NCI-H1694 (cell line): ENCODE results near the gene ZAP70.

Experiments
- DNase-seq: peaks from one replicate; lab custom pipeline; 2025; lab: John Stamatoyannopoulos, UW

ZAP70 gene

DNA sequence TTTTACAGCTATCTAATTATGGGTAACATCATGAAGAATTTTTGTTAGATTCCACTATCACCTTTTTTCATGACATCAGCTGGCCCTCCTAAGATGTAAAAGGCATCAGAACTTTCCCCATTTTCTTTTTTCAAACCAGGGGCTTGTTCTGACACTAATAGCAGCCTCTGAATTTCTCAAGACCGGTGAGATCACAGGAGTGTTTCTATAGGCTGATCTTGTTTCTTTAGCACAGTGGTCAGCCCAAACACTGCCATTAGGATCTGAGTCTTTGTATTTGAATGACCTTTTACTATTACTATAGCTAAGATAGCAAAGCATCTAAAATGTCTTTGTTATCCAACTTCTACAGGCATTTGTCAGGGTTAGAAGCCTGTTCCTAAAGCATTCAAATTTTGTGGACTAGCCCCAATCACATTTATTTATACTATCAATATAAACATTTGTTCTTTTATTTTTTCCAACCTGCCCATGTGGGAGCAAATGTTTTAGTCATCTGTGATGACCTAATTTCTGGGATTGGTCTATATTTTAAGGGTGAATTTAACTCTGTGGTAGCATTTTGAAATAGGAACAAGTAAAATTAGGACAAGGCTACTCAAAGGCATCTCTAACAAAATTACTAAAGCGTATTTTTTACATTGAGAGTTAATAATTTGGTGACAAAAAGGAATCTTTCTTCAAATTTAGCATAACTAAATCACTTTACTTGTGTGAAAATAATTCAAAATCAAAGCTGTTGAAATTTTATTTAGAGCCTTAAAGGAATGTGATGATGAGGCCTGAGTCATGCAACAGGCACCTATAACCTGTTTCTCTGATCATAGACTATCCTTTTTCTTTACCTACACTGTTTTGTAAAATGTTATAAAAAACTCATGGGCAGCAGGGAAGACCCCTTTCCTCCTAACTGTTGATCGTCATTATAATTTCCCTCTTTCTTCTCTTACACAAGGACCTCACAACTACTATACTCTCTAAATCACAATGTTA is 39.3 kb downstream of the ZAP70 start:
- no peak for DNase-seq

DNA sequence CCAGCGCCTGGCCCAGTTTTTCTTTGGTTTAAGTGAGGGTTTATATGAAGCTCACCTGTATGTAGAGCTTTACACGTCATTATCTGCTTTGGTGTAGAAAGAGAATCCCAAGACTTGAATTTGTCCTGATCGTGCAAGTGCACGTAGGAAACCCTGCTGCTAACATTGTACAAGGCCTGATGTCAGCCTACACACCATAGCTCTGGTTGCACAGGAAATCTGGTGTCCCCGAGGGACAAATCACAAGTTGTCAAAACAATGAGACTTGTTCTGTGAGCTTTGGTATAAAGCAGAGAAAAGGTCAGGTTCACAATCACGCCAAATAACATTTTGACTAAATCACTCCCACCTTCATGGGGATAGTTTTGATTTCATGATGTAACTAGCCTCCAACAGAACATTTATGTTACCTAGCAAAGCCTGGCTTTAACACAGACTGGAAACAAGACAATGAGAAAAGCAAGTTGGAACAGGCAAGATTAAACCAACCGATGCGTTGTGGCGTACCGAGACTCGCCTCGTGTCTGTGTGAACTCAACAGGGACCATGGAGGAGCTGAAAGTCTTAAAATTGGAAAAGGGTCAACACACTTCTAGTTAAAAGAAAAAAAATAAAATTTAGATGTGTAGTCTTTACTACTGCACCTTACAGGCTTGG is 41.4 kb downstream of the ZAP70 start:
- no peak for DNase-seq

DNA sequence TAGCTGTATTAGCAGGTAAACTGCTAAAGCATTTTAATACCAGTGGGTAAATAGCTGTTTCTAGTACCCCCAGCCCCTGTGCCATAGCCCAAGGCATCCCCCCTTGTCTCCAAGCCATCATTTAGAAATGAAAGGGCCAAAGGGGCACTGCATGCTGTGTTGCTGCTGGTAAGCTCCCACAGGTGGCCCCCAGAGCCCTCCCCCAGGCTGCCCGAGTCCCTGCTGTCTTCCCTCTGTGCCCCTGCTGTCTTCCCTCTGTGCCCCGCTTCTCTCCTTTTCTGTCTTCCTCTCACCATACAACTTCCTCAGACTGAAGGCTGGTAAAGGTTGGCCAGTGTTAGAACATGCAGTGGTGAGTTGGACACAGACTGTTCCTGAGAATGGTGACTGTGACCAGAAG is 42.1 kb downstream of the ZAP70 start:
- DNase-seq: no peak

DNA sequence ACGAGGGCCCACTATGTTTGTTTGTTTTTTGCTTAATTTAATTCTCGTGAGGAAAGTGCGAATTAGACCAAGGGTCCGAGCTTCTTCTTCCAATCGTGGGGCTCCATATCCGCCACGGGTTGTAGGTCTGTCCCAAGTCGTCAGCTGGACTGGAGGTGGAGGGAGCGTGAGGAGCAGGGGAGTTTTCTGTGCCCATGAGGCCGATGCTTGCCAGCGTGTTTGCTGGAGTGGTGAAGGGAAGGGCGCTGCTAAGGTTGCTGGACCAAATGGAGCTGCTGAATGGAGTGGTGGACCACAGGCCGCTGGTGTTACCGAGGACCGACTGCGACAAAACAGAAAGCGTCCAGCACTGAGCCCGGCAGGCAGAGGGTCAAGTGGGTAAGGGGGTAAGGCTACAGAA is 43.7 kb downstream of the ZAP70 start:
- no peak for DNase-seq

DNA sequence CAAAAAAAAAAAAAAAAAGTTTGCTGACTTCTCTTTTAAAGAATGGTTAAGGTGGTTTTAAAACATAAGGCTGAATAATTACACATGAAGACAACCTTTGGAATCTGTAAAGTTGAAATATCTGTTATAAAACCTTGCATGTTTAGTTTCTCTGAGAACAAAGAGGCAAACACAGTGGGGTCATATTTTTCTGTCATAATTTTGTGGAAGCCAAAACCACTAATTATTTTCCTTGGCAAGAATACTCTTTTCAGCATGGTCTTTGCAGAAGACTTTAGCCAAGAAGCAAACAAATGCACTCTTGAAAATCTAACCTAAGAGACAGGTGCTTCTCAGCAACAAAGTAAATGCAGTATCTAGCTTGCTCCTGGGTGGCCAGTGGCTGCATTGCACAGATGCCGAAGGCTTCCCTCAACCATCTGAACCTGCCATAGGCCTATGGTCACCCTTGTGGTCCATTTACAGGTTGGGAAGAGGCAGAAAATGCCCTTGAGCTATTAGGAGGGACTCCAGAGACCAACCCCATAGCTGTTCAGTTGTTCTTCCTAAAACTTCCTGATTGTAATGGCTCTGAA is 44.8 kb downstream of the ZAP70 start:
- DNase-seq: no peak

DNA sequence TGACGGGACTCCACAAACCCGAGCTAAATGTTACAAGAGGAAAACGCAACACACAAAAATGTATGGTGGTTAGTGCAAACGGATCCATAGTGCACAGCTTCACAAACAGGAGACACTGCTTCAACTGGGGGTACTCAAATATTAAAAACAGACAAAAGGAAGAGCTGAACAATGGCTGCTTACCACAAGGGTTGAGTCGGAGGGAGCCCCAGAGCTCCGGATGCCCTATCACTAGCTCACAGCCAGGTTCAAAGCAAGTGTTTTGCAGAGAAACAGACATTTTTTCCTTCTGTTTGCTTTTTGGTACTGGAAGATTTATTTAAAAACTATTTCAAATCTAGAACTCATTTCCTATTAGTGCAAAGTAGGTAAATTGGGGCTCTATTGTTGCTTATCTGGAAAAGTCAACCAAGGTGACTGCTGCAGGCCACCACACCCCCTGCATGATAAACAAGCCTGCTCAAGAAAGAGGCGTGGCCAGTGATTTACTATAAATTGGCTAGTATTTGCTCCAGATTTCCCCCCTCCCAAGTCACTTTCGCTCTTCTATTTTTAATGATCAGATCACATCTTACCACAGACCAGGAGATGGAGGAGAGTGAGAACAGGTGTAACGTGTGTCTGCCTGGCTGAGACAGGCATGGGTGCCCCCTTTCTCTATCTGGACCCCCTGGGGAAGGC is 46.5 kb downstream of the ZAP70 start:
- no peak for DNase-seq

DNA sequence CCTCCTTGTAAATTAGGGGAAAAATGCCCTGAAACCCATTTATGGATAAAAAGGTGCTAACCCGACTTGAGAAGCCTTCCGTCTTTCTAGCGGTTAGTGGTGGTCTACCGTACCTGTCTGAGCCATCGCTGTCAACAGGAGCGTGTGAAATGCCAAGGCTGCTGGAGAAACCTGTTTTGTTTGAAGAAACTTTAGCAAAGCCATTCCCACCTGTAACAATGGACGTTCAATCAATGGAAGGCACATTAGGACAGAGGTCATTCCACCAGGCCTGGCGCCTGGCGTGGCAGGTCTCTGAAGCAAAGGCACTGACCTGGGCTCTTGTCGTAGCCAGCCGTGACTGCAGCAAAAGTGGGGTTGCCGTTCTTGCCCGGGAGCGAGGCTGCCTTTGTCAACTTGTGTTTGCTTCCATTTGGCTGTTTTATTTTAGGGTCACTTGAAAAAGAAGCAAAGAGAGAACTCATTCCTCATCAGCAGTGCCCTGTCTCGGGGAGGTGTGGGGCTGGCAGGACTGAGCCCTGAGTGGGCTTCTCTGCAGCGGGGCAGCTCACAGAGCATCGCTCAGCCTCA is 47.2 kb downstream of the ZAP70 start:
- no peak for DNase-seq

DNA sequence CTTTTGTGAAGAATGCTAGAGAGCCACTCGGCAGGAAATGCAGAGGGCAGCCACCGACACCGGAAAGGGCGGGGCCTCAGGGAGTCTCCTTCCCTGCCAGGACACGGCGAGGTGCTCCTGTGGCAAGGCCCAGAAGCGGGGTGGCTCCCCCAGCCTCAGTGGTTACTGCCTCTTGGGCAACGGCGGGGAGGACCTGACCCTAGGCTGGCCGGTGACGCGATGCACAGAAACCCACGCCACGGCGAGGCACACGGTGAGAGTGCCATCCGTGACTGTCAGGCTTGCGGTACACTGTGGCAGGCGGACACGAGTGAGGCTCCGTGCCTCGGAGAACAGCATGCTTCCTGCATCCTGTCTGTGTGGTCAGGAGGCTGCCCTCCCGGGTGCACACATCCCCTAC is 47.8 kb downstream of the ZAP70 start:
- no peak for DNase-seq

DNA sequence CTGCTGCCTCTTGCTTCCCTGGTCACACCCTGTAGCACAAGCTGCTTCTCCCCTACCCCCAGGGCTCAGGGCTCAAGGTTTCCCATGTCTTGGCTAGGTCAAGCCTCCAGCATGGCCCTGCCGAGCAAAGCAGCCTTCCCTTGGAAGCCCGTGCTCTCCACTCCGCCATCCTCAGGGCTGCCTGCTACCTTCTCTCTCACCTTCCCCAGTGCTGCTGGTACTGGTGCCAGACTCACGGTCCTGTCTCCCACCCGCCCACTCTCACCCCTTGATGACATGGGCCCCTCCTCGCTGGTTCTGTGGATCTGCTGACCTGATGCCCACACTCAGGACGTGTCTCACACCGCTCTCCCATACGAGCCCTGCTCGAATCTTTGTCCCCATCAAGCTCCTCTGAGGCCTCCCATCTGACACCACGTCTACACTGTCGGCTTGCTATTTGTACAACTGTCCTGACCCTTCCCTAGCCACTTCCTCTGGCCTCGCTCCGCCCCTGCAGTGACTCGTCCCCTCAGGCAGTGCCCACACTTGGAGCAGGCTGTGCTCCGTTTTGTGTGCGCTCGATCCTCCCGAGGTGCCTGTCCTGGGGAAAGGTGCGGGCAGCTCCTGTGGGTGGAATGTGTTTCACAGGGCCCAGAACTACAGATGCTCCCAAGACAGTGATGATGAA is 49.9 kb downstream of the ZAP70 start:
- no peak for DNase-seq

DNA sequence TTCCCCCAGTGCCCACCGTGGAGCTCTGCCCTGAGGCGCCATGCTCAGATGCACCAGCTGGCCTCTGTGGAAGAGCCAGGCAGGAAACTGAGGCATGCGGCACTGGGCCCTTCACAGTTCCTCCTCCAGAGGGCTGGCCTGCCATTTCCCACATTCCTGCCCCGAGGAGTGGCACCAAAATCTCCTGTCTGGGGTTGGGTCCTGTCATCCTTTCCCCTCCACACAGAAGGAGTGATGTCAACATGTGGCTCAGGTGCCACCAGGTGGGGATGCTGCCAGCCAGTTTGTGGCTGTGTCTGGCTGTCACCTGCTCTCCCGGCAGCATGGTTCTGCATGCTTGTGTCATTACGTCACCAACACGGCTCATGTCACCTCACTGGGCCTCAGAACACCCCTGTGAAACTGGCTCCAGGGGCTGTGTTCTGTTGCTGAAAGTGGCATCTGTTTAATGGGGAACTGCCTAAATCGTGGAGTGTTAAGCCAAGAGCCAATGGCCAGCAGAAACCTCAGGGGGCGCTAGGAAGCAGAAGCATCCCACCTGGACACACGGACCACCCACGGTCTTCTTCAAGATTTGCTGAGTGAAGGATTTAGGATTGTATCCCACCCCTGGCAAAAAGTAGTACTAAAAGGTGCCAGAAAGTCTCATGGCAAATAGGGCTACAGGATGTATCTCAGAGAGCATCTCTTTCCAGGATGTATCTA is 51.3 kb downstream of the ZAP70 start:
- no peak for DNase-seq

DNA sequence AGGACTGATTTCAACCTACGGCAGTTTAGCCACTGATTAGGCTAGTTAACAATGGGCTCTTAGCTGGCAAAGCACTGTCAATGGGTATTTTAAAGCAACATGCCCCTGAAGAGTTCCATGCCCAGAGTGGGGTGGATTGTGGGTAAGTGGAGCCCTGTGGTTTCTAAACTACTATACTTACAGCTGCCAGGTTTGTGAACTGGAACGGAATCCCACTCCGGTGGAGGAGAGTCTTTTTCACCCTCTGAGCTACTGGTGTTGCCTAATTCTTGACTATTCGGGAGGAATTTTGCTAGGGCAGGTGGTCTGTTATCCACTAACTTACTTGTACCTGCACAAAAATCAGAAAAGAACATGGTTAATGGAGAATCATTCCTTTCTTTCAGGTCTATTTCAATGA is 52.6 kb downstream of the ZAP70 start:
- DNase-seq: no peak

DNA sequence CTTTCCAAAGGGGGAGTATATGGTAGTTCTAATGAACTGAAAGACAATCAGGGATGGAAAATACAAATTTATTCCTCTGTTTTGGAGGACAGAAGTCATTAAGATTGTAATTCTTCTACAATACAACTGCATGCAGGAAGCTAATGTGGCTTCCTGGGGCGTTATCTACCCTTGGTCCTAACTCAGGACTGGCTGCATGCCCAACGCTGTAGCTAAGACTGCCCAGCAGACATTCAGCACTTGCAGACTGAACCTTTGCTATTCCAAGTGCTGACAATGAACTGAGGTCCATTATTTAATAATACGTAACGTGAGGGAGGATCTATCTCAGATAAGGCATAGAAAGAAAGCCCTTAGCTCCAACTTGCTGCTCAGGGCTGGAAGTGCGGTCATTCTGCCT is 53.2 kb downstream of the ZAP70 start:
- no peak for DNase-seq

DNA sequence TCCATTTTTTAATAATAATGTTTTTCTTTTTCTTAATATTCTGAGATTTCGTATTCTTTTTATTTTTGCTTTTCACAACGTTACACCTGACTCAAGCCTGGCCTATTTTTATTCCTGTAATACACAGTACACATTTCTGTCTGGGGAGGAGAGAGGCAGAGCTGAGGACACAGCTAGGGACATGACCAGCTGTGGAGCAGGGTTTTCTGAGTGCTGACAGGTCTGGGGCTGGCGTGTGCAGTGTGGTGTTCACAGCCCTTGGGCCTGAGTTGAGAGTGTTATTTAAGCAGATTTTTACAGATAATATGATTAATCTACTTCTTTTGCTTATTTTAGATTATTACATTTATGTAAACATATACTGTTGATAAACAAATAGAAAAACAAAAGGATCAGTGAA is 55.9 kb downstream of the ZAP70 start:
- DNase-seq: no peak

DNA sequence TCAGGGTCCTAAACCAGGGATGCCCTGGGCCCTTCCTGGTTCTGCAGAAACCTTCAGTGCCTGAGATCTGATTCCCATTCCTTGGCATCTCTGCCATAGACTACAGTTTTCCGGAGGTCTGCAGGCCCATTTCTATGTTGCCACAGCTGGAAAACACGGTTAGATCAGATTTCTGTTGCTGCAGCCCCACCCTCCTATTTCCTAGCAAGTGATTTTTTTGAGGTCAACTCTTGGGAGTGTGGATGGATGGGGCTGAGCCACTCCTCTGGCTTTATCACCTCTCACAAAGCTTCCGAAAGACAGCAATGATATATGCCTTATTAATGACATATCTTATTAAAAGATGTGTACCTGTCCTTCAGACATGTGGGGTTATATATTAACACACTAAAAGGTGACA is 56.3 kb downstream of the ZAP70 start:
- no peak for DNase-seq

DNA sequence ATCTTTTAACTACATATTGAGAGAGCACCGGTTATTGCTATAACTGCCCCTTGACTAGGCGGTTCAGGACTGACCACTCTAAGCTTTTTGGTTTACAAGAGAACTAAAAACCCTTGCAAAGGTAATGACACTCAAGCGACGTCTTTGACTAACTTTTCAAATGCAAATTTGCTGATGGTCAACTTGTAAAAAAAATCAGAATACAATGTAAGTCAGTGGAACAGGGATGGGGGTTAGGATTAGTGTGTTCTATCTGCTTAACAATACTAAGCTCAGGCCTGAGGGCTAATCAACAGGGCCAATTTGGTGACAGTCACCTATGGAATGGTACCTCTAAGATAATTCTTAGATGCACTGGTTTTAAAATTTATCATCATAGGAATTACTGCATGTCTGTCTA is 57.1 kb downstream of the ZAP70 start:
- DNase-seq: no peak

DNA sequence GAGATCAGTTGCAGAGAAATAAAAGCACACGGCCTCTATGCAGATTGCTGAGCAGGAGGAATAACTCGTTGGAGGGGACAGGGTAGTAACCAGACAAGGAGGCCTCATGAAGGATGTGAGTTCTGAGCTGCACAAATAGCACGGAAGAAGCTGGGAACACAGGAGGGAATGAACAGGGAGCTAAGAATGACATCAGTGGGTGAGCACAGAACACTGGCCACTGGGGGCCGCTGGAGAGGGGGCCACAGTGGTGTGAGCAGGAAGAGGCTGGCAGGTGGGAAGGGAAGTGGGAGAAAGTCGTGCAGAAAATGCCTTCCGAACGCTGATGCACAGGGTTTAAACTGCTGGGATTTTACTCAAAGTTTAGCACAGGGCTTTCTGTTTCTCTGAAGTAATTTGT is 61.0 kb downstream of the ZAP70 start:
- no peak for DNase-seq

DNA sequence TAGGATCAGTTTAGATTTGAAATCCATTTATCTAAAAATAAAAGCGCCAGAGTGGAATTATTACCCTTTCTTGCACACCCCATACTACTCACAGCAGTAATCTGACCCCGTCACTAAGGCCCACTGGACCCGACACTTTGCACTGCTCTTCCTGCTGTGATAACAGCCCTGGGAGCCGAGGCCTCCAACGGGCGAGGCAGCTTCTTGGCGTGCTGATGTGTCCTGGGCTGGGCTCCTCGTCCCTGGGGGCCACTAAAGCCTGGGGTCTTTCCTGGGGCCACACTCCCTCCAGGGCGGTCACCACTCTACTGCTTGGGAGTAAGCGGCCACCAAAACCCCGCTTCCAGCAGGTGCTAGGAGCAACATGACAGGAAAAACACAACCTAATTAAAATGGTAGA is 61.7 kb downstream of the ZAP70 start:
- no peak for DNase-seq

DNA sequence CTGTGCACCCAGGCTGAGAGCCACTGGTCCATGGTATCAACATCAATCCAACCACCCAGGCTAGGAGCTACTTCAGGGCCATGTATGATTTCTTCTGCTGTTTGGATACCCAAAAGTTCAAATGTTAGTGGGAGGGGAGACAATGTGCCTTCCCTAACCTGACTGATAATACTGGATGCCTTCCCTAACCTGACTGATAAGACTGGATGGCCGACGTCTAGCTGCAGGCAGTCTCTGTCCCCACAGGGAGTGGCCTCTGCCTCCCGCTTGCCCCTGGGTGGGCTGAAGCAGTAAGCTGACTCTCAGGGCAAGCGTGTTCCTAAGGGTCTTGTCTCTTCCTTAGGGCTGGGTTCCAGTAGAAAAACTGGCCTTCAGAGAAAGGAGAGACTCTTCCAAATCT is 65.8 kb downstream of the ZAP70 start:
- no peak for DNase-seq

DNA sequence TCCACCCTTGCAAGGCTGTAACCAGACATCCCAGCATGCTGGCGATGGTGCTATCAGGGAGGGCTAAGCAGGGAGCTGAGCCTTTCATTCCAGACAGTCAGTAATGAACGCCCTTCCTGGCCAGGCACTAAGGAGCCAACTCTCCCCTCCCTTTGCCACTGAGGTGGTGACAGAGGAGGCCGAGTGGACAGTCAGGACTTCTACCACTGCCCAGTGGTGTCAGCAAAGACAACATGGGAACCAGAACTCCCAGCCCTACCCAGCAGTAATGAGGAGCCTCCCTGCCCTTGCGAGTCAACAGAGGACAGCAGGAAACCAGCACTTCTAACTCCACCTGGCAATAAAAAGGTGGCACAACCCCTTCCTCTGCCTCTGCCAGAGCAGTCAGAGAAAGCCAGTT is 68.6 kb downstream of the ZAP70 start:
- no peak for DNase-seq

DNA sequence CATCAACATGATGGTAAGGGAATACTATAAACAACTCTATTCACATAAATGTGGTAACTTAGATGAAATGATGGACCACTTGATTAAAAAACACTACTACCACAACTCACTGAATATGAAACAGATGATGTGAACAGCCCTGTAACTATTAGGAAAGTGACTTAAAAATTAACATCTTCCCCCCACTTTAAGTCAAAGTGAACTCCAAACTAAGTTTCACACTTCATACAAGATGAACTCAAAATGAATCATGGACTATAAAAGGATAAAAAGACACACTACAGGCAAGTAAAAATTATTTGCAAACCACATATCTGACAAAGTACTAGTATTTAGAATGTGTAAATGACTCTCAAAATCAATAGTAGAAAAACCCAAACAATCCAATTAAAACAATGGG is 71.6 kb downstream of the ZAP70 start:
- DNase-seq: no peak

DNA sequence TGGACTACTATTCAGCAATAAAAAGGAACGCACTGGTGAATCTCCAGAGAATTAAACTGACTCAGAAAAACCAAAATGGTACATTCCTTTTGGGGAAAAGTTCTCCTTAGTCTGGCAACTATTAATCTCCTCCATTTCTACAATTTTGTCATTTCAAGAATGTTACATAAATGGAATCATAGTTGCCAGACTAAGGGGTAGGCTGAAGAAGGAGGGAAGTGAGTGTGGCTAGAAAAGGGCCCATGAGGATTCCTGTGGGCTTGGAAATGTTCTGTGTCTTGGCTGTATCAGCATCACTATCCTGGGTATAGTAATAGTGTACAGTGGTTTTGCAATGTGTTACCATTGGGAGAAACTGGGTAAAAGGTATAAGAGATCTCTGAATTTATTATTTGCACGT is 72.4 kb downstream of the ZAP70 start:
- no peak for DNase-seq
